ENCODE results near the gene AP4E1. TPM values are rescaled to one million over a fixed set of nuclear protein-coding genes. Genes with fewer than 3 reads are reported as not detected.

AP4E1 gene
- total and polyA plus RNA-seq, 2 of the 4 experiments (the other 2 are of a cell fraction): 3.1 to 6.8 TPM

DNA sequence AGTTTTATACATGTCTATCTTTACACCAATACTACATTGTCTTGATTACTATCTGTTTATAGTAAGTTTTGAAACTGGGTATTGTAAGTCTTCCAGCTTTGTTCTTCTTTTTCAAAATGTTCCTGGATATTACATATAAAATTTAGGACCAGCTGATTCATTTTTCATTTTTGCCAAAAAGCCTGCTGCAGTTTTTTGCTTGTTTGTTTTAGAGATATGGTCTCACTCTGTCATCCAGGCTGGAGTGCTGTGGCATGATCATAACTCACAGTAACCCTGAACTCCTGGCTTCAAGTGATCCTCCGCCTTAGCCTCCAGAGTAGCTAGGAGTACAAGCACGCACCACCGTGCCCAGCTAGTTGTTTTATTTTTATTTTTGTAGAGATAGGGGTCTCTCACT lies 20.4 kb upstream of the AP4E1 start:
- dilution Hi-C loops (cut with HindIII; ENCODE audit: low sequenced_read_pairs, unreplicated experiment): no loop called here
- no peak overlapping the region for H3K14ac ChIP-seq (replicated peaks; ENCODE audit: low read depth, low read length)
- H2BK120ac ChIP-seq (ENCODE audit: low read depth, low read length): no peak overlapping the region
- in situ Hi-C loops (cut with MboI; ENCODE audit: low sequenced_read_pairs): no loop called here
- H2BK5ac ChIP-seq (ENCODE audit: low read depth, low read length, poor library complexity, severe bottlenecking): no peak overlapping the region
- H2BK15ac ChIP-seq (ENCODE audit: low read depth, low read length): no peak overlapping the region
- H3K56ac ChIP-seq (ENCODE audit: extremely low read depth, insufficient read depth, low read length): no peak overlapping the region
- H3K27ac ChIP-seq (ENCODE audit: insufficient read depth, low read length): no peak overlapping the region
- no peak overlapping the region for H2AFZ ChIP-seq (replicated peaks; ENCODE audit: low read length, poor library complexity)
- H3K4ac ChIP-seq (ENCODE audit: low read depth, low read length): no peak overlapping the region
- peaks cover 8% of the 10 kb centered on the region; the same call in 1 of the 2 replicates for H3K9me1 ChIP-seq (ENCODE audit: insufficient read depth, low read length)
- H2AK9ac ChIP-seq (replicated peaks; ENCODE audit: low read depth, low read length, poor library complexity): no peak overlapping the region
- no peaks in the 10 kb centered on the region for H4K20me1 ChIP-seq (ENCODE audit: insufficient read depth, low read length)
- DNase-seq: peak; percentile 9
- H2BK20ac ChIP-seq (ENCODE audit: low read depth, low read length): no peak overlapping the region
- no peak for ATAC-seq (ENCODE audit: low read depth)
- H4K5ac ChIP-seq (ENCODE audit: low read depth, low read length): no peak overlapping the region
- H3K9ac ChIP-seq (ENCODE audit: low read depth, low read length): no peak overlapping the region
- no peaks in the 10 kb centered on the region for H3K36me3 ChIP-seq (ENCODE audit: control insufficient read depth, insufficient read depth, low read length)
- H3K4me2 ChIP-seq (ENCODE audit: low read depth, low read length): no peak overlapping the region
- peaks cover 2% of the 10 kb centered on the region for H3K9me3 ChIP-seq (ENCODE audit: control insufficient read depth, insufficient read depth, low read length)
- no peak overlapping the region for H2AK5ac ChIP-seq (ENCODE audit: low read depth, low read length)
- BruUV-seq (replicated peaks): no TSS peak
- POLR2A ChIA-PET (ENCODE audit: unreplicated experiment): interaction anchor here (0.7 kb wide), 1 partner anchor 251 kb away, joined by 4 read pairs; no protein-coding TSS in a partner anchor
- H4K8ac ChIP-seq (ENCODE audit: low read depth in 2 of 2, low read length in 2 of 2): no peak overlapping the region
- no peak overlapping the region for H3K23ac ChIP-seq (ENCODE audit: low read depth, low read length)
- H3K4me3 ChIP-seq (ENCODE audit: insufficient read depth, low read depth, low read length): no peak overlapping the region
- TF ChIP-seq BHLHE40 (IDR thresholded peaks at IDR 0.05; ENCODE audit: low read depth, low read length) (no peak), MAZ (IDR thresholded peaks at IDR 0.05; ENCODE audit: borderline replicate concordance, low read depth, low read length) (no peak), CEBPB (IDR thresholded peaks at IDR 0.05; ENCODE audit: low read depth, low read length) (no peak), MXI1 (IDR thresholded peaks at IDR 0.05; ENCODE audit: borderline replicate concordance, low read depth, low read length) (no peak), NFE2L2 (IDR thresholded peaks at IDR 0.05; ENCODE audit: low read depth, low read length) (no peak), RCOR1 (IDR thresholded peaks at IDR 0.05; ENCODE audit: insufficient replicate concordance, low read length) (no peak), SMC3 (IDR thresholded peaks at IDR 0.05; ENCODE audit: low read depth, low read length) (no peak), FOS (IDR thresholded peaks at IDR 0.05; ENCODE audit: low read depth, low read length) (no peak)
- TF ChIP-seq, protein P1, sequence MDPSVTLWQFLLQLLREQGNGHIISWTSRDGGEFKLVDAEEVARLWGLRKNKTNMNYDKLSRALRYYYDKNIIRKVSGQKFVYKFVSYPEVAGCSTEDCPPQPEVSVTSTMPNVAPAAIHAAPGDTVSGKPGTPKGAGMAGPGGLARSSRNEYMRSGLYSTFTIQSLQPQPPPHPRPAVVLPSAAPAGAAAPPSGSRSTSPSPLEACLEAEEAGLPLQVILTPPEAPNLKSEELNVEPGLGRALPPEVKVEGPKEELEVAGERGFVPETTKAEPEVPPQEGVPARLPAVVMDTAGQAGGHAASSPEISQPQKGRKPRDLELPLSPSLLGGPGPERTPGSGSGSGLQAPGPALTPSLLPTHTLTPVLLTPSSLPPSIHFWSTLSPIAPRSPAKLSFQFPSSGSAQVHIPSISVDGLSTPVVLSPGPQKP (IDR thresholded peaks at IDR 0.05; ENCODE audit: borderline replicate concordance, low read depth, low read length): no peak
- H3K79me1 ChIP-seq (ENCODE audit: low read depth in 1 of 2, low read length in 2 of 2): no peaks in the 10 kb centered on the region
- no peak overlapping the region for H3K18ac ChIP-seq (ENCODE audit: low read depth, low read length)
- H4K91ac ChIP-seq (ENCODE audit: insufficient read depth, low read depth, low read length): no peak overlapping the region
- CTCF ChIA-PET: interaction anchor here (0.7 kb wide), 1 partner anchor 213 kb away, joined by 3 read pairs; no protein-coding TSS in a partner anchor
- no CpG with 5 or more reads among the region's 3 CpGs for WGBS, 2 experiments (ENCODE audit: extremely low coverage in 2 of 2, insufficient read length in 1 of 2)
- peaks cover 5% of the 10 kb centered on the region; the same call in 1 of the 2 replicates for H3K4me1 ChIP-seq (ENCODE audit: control insufficient read depth, insufficient read depth, low read length)
- intact Hi-C loops (cut with micrococcal nuclease): no loop called here
- no peaks in the 10 kb centered on the region for H3K27me3 ChIP-seq (ENCODE audit: control insufficient read depth, insufficient read depth, low read length)

Measured in IMR-90 (cell line).